GM12801 (cell line): ENCODE measurements around the gene CCL22.

Experiments
- TF ChIP-seq, protein P1 (sequence below): IDR thresholded peaks from one replicate; pipeline ENCODE4 v1.5.1; 2011; ENCODE audit warnings: control low read depth; ENCODE audit not compliant: insufficient read length; ENCODE audit errors: extremely low read depth

The CCL22 gene

DNA sequence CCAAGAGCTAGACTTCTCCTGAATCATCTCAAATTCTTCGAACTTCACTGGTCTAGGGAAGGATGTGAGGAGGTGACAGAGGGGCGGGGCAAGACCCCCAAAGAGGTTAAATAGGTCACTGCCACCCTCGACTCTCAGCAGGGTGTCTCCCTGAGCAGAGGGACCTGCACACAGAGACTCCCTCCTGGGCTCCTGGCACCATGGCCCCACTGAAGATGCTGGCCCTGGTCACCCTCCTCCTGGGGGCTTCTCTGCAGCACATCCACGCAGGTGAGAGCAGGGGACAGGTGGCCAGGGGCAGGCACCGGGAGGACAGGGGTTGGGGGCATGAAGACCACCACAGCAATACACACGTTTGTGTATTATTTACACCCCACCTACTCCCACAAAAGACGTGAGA is 55.1 kb downstream of the CCL22 start:
- TF ChIP-seq, protein P1, sequence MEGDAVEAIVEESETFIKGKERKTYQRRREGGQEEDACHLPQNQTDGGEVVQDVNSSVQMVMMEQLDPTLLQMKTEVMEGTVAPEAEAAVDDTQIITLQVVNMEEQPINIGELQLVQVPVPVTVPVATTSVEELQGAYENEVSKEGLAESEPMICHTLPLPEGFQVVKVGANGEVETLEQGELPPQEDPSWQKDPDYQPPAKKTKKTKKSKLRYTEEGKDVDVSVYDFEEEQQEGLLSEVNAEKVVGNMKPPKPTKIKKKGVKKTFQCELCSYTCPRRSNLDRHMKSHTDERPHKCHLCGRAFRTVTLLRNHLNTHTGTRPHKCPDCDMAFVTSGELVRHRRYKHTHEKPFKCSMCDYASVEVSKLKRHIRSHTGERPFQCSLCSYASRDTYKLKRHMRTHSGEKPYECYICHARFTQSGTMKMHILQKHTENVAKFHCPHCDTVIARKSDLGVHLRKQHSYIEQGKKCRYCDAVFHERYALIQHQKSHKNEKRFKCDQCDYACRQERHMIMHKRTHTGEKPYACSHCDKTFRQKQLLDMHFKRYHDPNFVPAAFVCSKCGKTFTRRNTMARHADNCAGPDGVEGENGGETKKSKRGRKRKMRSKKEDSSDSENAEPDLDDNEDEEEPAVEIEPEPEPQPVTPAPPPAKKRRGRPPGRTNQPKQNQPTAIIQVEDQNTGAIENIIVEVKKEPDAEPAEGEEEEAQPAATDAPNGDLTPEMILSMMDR = no peak
